CD4-positive, alpha-beta memory T cell (primary cell): ENCODE results near the gene CFAP251. TPM values are rescaled to one million over a fixed set of nuclear protein-coding genes. Genes with fewer than 3 reads are reported as not detected.
A peak's percentile ranks its signal among the peaks of the same experiment; 100 is the strongest.
"Not testable (repeated sequence)": the region's sequence is repeated elsewhere in the genome, so short reads cannot be mapped to it uniquely, and the experiment has no call there.

Source experiments
- CTCF ChIA-PET: fragments of 350-600 bp; sonication (Branson Sonifier 250); formaldehyde crosslinking; loops from one replicate; lab custom pipeline; 2021; ENCODE audit warnings: inconsistent platforms; ENCODE audit not compliant: partially characterized antibody; lab: Charles Lee
- POLR2A ChIA-PET: fragments of 350-600 bp; sonication (Branson Sonifier 250); formaldehyde crosslinking; loops from one replicate; lab custom pipeline; 2021; ENCODE audit not compliant: partially characterized antibody; lab: Charles Lee
- DNase-seq, 5 donors: peaks; one replicate each; pipeline versions ENCODE4 v3.0.0 to v3.0.0-alpha.2; 2020 to 2022; ENCODE audit warnings: mixed read lengths in 1 of 5
- H3K27ac ChIP-seq: one replicate; pipeline ENCODE4 v1.7.0; 2013; ENCODE audit warnings: low read depth, low read length
- H3K27me3 ChIP-seq: 2 replicates; pipeline ENCODE4 v1.7.0; 2013; ENCODE audit warnings: mild to moderate bottlenecking, low read length, moderate library complexity; ENCODE audit not compliant: insufficient read depth
- H3K36me3 ChIP-seq: 2 replicates; pipeline ENCODE4 v1.7.0; 2013; ENCODE audit warnings: mild to moderate bottlenecking, low read length, moderate library complexity; ENCODE audit not compliant: insufficient read depth
- H3K4me1 ChIP-seq: 2 replicates; pipeline ENCODE4 v1.7.0; 2013; ENCODE audit warnings: mild to moderate bottlenecking, low read length, moderate library complexity; ENCODE audit not compliant: insufficient read depth
- H3K4me3 ChIP-seq, 2 donors: one replicate each; pipeline ENCODE4 v1.7.0; 2013; ENCODE audit warnings: low read length in 2 of 2, mild to moderate bottlenecking in 1 of 2
- H3K9me3 ChIP-seq, 2 donors: one replicate each; pipeline ENCODE4 v1.7.0; 2013; ENCODE audit warnings: low read length in 2 of 2, control low read depth in 1 of 2; ENCODE audit not compliant: control insufficient read depth in 1 of 2
- H3K27ac Mint-ChIP-seq, 7 donors: one replicate each; pipeline ENCODE4 v1.8.0; 2020 to 2021; ENCODE audit warnings: mixed read lengths in 7 of 7, mild to moderate bottlenecking in 6 of 7, inconsistent platforms in 3 of 7, moderate library complexity in 3 of 7
- H3K27me3 Mint-ChIP-seq, 2 donors: one replicate each; pipeline ENCODE4 v1.8.0; 2020 to 2021; ENCODE audit warnings: mixed read lengths in 2 of 2
- H3K36me3 Mint-ChIP-seq, 2 donors: one replicate each; pipeline ENCODE4 v1.8.0; 2020 to 2021; ENCODE audit warnings: mixed read lengths in 2 of 2, inconsistent platforms in 1 of 2, mild to moderate bottlenecking in 1 of 2
- H3K4me1 Mint-ChIP-seq, 4 donors: one replicate each; pipeline ENCODE4 v1.8.0; 2020 to 2021; ENCODE audit warnings: mixed read lengths in 4 of 4, mild to moderate bottlenecking in 1 of 4
- H3K4me3 Mint-ChIP-seq, 8 donors: one replicate each; pipeline ENCODE4 v1.8.0; 2020 to 2021; ENCODE audit warnings: mixed read lengths in 8 of 8, mild to moderate bottlenecking in 7 of 8, moderate library complexity in 6 of 8, inconsistent platforms in 3 of 8
- H3K9me3 Mint-ChIP-seq, 8 donors: one replicate each; pipeline ENCODE4 v1.8.0; 2020 to 2021; ENCODE audit warnings: mixed read lengths in 8 of 8, mild to moderate bottlenecking in 5 of 8, inconsistent platforms in 3 of 8, moderate library complexity in 1 of 8
- intact Hi-C: fragments of 100-400 bp; cut with micrococcal nuclease; formaldehyde crosslinking; loops from one replicate; pipeline ENCODE4 v1.15.1; 2023
- polyA plus RNA-seq, 2 donors: library from polyadenylated mRNA; unstranded; fragments of 300-500 nt; fragmentation: Illumina TruSeq; gene quantifications; one replicate each; pipeline ENCODE4 v1.2.3, GENCODE V29; 2021
- total RNA-seq, 2 experiments: library from RNA; stranded (reverse); gene quantifications; one replicate each; pipeline ENCODE4 v1.2.3, GENCODE V29; 2021

Gene CFAP251
- total and polyA plus RNA-seq, 4 experiments from 2014 or later, result 0.21 to 0.44 (median 0.23) TPM; not detected in 1

- H3K27me3 ChIP-seq, DNase-seq, H3K9me3 ChIP-seq, H3K27me3 Mint-ChIP-seq, H3K36me3 ChIP-seq, H3K9me3 Mint-ChIP-seq: not testable (repeated sequence)
- H3K27ac Mint-ChIP-seq, result peak overlapping the region; percentile 99 to 100 (median 99)
- peaks cover 20 to 53% (median 39%) of the 10 kb centered on the region in 4 donors for H3K4me1 Mint-ChIP-seq
- POLR2A ChIA-PET, result interaction anchor here (0.7 to 6.9 kb wide), 9 partner anchors 28 to 355 kb away, joined by 3 to 117 read pairs (median 7); partner anchors contain the start of genes CFAP251, RHOF and SETD1B
- CTCF ChIA-PET, result interaction anchor here (0.9 to 9.2 kb wide), 2 partner anchors 29 to 94 kb away, joined by 5 to 119 read pairs; partner anchors contain the start of genes CFAP251 and RHOF
- H3K36me3 Mint-ChIP-seq, result peaks cover 5 to 30% of the 10 kb centered on the region in 2 donors
- H3K4me3 Mint-ChIP-seq, result peak overlapping the region; percentile 96 to 99 (median 98)
- Histone ChIP-seq H3K4me3 (peak overlapping the region; percentile 77 to 88), H3K4me1 (peaks cover 38% of the 10 kb centered on the region), H3K27ac (peak overlapping the region; percentile 91)
- intact Hi-C loops, result loop anchor here (2.0 to 5.0 kb wide), 2 partner anchors 77 to 1687 kb away; partner anchors contain the start of gene RPLP0
These were observed 28.7 kb upstream of the CFAP251 start for GRCh38 chr12:121889661-121890060.

- H3K27ac Mint-ChIP-seq, result peak overlapping the region in 3 of 7 donors; percentile 28 to 74 (median 74)
- H3K36me3 ChIP-seq, result peaks cover 28% of the 10 kb centered on the region
- no peaks in the 10 kb centered on the region for H3K27me3 ChIP-seq
- no peak overlapping the region for H3K4me3 ChIP-seq
- H3K27ac ChIP-seq, result no peak overlapping the region
- H3K36me3 Mint-ChIP-seq, result peaks cover 19 to 48% of the 10 kb centered on the region in 2 donors
- no peaks in the 10 kb centered on the region for H3K9me3 Mint-ChIP-seq
- peak overlapping the region in 1 of 8 donors; percentile 17 for H3K4me3 Mint-ChIP-seq
- peaks cover 36% of the 10 kb centered on the region for H3K4me1 ChIP-seq
- POLR2A ChIA-PET, result interaction anchor here (0.8 to 6.9 kb wide), 3 partner anchors 90 to 103 kb away, joined by 3 to 117 read pairs (median 3); partner anchors contain the start of gene RHOF
- no peak for DNase-seq
- peaks cover 20 to 53% (median 40%) of the 10 kb centered on the region in 4 donors for H3K4me1 Mint-ChIP-seq
- no peaks in the 10 kb centered on the region for H3K9me3 ChIP-seq
- H3K27me3 Mint-ChIP-seq, result peaks cover 0 to 3% of the 10 kb centered on the region in 2 donors
- intact Hi-C loops, result no loop called here
- CTCF ChIA-PET, result interaction anchor here (1.0 to 9.2 kb wide), 4 partner anchors 26 to 120 kb away, joined by 3 to 119 read pairs (median 4); partner anchors contain the start of genes CFAP251 and RHOF
These were observed 25.5 kb upstream of the CFAP251 start for GRCh38 chr12:121892673-121893561.

GRCh38 chr12:121893961-121894460, 24.4 kb upstream of the CFAP251 start:
- Mint-ChIP-seq H3K27me3 (no peaks in the 10 kb centered on the region), H3K36me3 (peaks cover 19 to 49% of the 10 kb centered on the region in 2 donors), H3K4me1 (peaks cover 16 to 42% (median 33%) of the 10 kb centered on the region in 4 donors), H3K9me3 (no peaks in the 10 kb centered on the region), H3K4me3 (peak overlapping the region in 2 of 8 donors; percentile 5 to 47), H3K27ac (peak overlapping the region; percentile 18 to 84 (median 74))
- H3K36me3 ChIP-seq, result peaks cover 34% of the 10 kb centered on the region
- DNase-seq, result no peak
- no peaks in the 10 kb centered on the region for H3K9me3 ChIP-seq
- CTCF ChIA-PET, result interaction anchor here (0.5 to 9.2 kb wide), 5 partner anchors 25 to 444 kb away, joined by 3 to 119 read pairs (median 3); partner anchors contain the start of genes CFAP251 and RHOF
- intact Hi-C loops, result loop anchor here (1.0 kb wide), 1 partner anchor 100 kb away; no protein-coding TSS in a partner anchor
- POLR2A ChIA-PET, result interaction anchor here (0.8 to 6.9 kb wide), 3 partner anchors 91 to 104 kb away, joined by 3 to 117 read pairs (median 3); partner anchors contain the start of gene RHOF
- no peaks in the 10 kb centered on the region for H3K27me3 ChIP-seq
- no peak overlapping the region for H3K27ac ChIP-seq
- peaks cover 32% of the 10 kb centered on the region for H3K4me1 ChIP-seq
- H3K4me3 ChIP-seq, result no peak overlapping the region

- POLR2A ChIA-PET, result no interaction called here
- peaks cover 12 to 36% (median 27%) of the 10 kb centered on the region in 4 donors for H3K4me1 Mint-ChIP-seq
- Histone ChIP-seq H3K4me3 (no peak overlapping the region), H3K36me3 (peaks cover 40% of the 10 kb centered on the region), H3K27me3 (no peaks in the 10 kb centered on the region), H3K27ac (no peak overlapping the region), H3K9me3 (no peaks in the 10 kb centered on the region), H3K4me1 (peaks cover 27% of the 10 kb centered on the region)
- peak overlapping the region in 5 of 7 donors; percentile 9 to 85 (median 74) for H3K27ac Mint-ChIP-seq
- DNase-seq, result no peak
- H3K9me3 Mint-ChIP-seq, result peaks cover 0 to 2% (median 0%) of the 10 kb centered on the region in 8 donors
- H3K4me3 Mint-ChIP-seq, result peak overlapping the region in 2 of 8 donors; percentile 7 to 57
- intact Hi-C loops, result loop anchor here (1.0 kb wide), 1 partner anchor 100 kb away; no protein-coding TSS in a partner anchor
- H3K27me3 Mint-ChIP-seq, result no peaks in the 10 kb centered on the region
- peaks cover 25 to 49% of the 10 kb centered on the region in 2 donors for H3K36me3 Mint-ChIP-seq
- CTCF ChIA-PET, result interaction anchor here (1.0 to 9.2 kb wide), 3 partner anchors 99 to 122 kb away, joined by 3 to 119 read pairs (median 3); partner anchors contain the start of gene RHOF
These were observed 23.8 kb upstream of the CFAP251 start for GRCh38 chr12:121894633-121895032.

- no peak overlapping the region for H3K27ac Mint-ChIP-seq
- ChIA-PET CTCF (interaction anchor here (0.7 kb wide), 1 partner anchor 123 kb away, joined by 3 read pairs; no protein-coding TSS in a partner anchor), POLR2A (no interaction called here)
These were observed 20.1 kb upstream of the CFAP251 start for GRCh38 chr12:121898287-121898686.

GRCh38 chr12:121899590-121899989, 18.8 kb upstream of the CFAP251 start:
- Histone ChIP-seq H3K9me3 (no peaks in the 10 kb centered on the region), H3K4me3 (no peak overlapping the region), H3K27ac (no peak overlapping the region), H3K27me3 (no peaks in the 10 kb centered on the region), H3K4me1 (no peaks in the 10 kb centered on the region), H3K36me3 (peaks cover 70% of the 10 kb centered on the region)
- peaks cover 45 to 67% of the 10 kb centered on the region in 2 donors for H3K36me3 Mint-ChIP-seq
- H3K4me3 Mint-ChIP-seq, result no peak overlapping the region
- ChIA-PET POLR2A (interaction anchor here (1.3 kb wide), 1 partner anchor 11 kb away, joined by 3 read pairs; the partner anchor contains the start of gene PSMD9), CTCF (interaction anchor here (1.4 kb wide), 1 partner anchor 19 kb away, joined by 3 read pairs; the partner anchor contains the start of gene CFAP251)
- H3K9me3 Mint-ChIP-seq, result peaks cover 0 to 2% (median 0%) of the 10 kb centered on the region in 8 donors
- no peak for DNase-seq
- intact Hi-C loops, result no loop called here
- peaks cover 0 to 6% (median 3%) of the 10 kb centered on the region in 4 donors for H3K4me1 Mint-ChIP-seq
- no peak overlapping the region for H3K27ac Mint-ChIP-seq
- no peaks in the 10 kb centered on the region for H3K27me3 Mint-ChIP-seq

More at GRCh38 chr12:121898287-121898686, 20.1 kb upstream of the CFAP251 start:
- peaks cover 68% of the 10 kb centered on the region for H3K36me3 ChIP-seq
- H3K4me3 ChIP-seq, result no peak overlapping the region
- intact Hi-C loops, result no loop called here
- H3K4me3 Mint-ChIP-seq, result no peak overlapping the region
- peaks cover 4 to 19% (median 12%) of the 10 kb centered on the region in 4 donors for H3K4me1 Mint-ChIP-seq
- peaks cover 0 to 2% (median 0%) of the 10 kb centered on the region in 8 donors for H3K9me3 Mint-ChIP-seq
- no peak overlapping the region for H3K27ac ChIP-seq
- no peaks in the 10 kb centered on the region for H3K9me3 ChIP-seq
- H3K36me3 Mint-ChIP-seq, result peaks cover 46 to 69% of the 10 kb centered on the region in 2 donors
- H3K27me3 ChIP-seq, result no peaks in the 10 kb centered on the region
- H3K27me3 Mint-ChIP-seq, result no peaks in the 10 kb centered on the region
- H3K4me1 ChIP-seq, result peaks cover 12% of the 10 kb centered on the region
- DNase-seq, result no peak
